Left lobe of liver (tissue), 2 donors: ENCODE measurements around the gene ROR1. TPM values are rescaled to one million over a fixed set of nuclear protein-coding genes. Genes with fewer than 3 reads are reported as not detected.
"Not testable (repeated sequence)": the region's sequence is repeated elsewhere in the genome, so short reads cannot be mapped to it uniquely, and the experiment has no call there.

Source experiments
- ATAC-seq: fragments of 200-7000 bp; cut with Tn5 transposase; one replicate; pipeline ENCODE4 v1.9.1; 2020; ENCODE audit warnings: mild to moderate bottlenecking, moderate library complexity
- DNase-seq: peaks from one replicate; pipeline ENCODE4 v3.0.0-alpha.2; 2020; ENCODE audit warnings: low spot score
- total RNA-seq: library from RNA; stranded (reverse); gene quantifications from one replicate; pipeline ENCODE4 v1.2.1, GENCODE V29; 2021
- donor health status: DM: no; HTN: no; CAD: no; lungs with moderate emphysema.
- donor health status: DM: no; HTN: yes; CAD: no.

Gene ROR1
- total RNA-seq, 1 donor from 2014 or later: 0.28 TPM

DNA sequence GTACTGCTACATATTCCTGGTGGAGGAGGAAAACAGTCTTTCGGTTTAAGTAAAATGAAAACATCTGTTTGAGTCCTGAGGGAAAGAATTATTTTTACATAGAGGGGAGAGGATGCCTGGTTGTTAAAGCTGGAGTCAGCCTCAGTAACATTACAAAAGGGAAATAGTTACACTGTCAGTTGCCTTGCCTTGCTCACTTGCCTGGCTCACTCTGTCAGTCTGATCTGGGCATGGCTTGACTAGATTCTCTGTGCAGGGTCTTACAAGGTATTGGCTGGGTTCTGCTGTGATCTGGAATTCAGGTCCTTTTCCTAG is 421.2 kb downstream of the ROR1 start:
- no peak for DNase-seq
- ATAC-seq: no peak

DNA sequence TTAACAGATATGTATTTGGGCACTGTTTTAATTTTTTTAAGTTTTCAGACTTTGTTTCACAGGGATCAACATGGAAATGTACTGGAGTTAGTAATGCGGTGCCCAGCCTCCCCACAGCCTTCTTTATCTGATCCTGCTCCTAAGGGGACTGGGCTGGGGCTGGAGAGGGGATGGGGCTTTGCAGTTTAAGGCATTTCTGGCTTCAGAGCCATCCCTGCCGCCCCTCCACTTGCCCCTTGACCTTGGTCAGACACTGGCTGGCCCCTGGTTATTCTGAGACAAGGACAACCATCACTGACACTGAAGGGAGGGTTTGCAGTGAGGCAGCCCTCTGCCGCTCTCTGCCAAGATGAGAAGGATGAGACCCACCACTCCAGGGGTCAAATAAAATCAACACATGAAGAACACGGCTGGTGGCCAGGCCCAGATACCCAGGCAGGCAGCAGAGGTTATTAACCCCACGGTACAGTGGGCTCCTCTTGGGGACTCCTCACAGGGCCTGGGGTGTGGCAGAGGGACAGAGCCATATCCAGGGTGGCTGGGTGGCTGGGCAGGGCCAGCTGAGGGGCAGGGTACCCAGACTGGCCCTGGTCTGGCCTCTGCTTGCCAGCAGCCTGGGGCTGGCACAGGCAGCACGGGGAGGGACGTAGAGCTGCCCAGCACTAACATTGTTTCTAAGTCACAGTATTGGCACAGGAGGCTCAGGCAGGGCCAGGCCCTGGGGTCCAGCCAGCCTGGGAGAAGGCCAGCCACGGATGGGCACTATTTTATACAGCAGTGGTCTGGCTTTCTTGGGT is 422.5 kb downstream of the ROR1 start:
- ATAC-seq: no peak
- no peak for DNase-seq

DNA sequence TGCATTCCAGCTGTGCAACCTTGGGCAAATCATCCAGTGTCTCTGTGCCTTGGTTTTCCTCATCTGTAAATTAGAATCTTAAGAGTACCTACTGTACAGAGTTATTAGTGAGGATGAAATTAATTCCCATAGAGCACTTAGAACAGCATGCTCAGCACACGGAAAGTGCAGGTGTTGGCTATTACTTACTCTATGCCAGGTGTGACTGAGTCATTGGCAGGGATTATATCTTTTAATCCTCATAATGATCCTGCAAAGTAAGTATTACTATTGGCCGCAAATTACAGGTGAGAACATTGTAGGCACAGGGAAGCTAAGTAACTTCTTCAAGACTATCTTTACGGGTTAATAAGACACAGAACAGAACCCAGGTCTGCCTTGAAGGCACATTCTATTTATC is 423.3 kb downstream of the ROR1 start:
- DNase-seq: no peak
- ATAC-seq: no peak

DNA sequence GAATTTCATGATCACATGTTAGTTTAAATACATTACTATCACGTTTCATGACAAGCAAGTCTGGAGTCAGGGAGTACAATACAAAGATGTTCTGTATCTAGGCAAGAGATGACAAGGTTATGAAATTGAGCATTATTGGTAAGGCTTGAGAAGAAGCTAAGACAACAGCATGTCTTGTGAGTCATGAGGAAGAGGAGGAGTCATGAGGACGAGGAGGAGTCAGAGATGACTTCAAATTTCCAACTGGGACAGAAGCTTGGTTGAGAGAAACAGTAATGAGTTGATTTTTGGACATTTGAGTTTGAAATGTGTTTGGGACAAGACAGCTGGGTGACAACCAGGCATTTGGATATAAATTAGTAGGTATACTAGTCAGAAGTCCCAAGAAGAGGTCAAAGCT is 425.3 kb downstream of the ROR1 start:
- no peak for ATAC-seq
- no peak for DNase-seq

DNA sequence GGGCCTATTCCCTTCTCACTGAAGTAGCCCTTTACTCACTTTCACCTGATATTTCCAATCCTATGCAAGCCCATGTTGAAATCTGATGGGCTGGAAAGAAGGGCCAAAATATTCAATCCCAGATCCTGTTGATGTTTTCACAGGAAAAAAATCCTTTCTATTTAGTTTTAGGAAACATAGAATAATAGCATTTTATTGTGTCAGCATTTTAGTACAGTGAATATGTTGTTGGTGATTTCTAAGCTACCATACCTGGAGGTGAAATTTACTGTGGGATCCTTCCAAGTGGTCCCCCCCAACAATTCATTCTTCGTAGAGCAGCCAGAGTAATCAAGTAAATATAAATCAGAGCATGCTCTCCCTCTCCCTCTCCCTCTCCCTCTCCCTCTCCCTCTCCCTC is 426.2 kb downstream of the ROR1 start:
- ATAC-seq: no peak
- no peak for DNase-seq

DNA sequence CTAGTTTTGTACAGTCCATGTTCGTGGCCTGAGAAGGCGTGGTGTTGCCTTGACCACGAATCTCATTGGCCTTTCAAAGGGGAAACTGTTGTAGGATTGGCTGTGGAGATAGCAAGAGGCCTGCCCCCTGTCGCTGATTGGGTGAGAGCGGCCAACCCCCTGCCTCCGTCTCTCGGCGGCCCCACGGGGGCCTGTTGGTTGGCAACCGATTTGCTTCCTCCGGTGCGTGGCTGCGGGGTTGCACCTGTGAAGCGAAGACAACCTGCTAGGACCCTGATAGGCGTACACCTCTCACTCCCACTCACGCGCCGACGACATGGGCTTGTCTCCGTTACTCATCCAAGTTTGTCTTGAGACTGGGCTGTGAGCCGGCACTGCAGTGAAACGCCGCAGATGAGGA is 429.6 kb downstream of the ROR1 start, which contains the start of gene UBE2U:
TSS of gene UBE2U (plus strand) at position 204 of the 400 bp plus-strand sequence. CDS start 428 bp downstream, outside the sequence.
- ATAC-seq: no peak

DNA sequence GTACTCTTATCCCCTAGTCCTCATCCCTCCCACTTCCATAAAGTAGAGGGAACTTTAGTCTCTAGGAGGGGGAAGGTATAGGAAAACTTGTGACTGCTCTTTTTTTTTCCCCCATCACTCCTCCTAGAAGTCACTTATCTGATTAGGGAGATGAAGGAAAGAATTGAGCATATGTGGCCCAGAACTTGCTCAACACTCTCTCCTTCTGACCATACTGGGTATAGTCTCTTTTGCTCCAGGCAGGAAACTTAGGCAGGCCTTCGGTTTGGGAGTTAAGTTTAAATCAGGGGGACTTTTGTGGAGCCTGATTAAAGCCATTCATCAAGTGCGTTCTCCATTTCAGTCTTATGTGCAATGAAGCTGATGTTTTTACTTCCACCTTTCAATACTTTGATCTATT is 435.4 kb downstream of the ROR1 start:
- ATAC-seq (no peak), DNase-seq (no peak)

More for the DNA sequence above, 429.6 kb downstream of the ROR1 start, which contains the start of gene UBE2U:
- no peak for DNase-seq

DNA sequence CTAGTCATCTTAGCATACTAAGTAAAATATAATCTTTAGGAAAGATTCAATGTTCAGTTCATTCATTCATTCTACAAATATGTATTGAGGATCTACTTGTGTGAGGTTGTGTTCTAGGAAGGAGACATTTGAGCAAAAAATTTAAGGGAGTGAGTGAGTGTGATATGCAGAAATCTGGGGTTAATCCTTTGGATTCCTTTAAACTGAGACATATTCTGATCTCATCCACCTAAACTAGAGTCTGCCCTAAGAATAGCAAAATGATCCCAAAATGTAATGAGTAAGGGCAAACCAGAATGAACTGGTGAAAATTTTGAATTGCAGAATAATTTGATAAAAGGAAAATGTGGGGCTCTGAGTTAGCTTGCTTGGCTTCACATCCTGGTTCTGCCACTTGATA is 438.2 kb downstream of the ROR1 start:
- no peak for ATAC-seq
- no peak for DNase-seq

DNA sequence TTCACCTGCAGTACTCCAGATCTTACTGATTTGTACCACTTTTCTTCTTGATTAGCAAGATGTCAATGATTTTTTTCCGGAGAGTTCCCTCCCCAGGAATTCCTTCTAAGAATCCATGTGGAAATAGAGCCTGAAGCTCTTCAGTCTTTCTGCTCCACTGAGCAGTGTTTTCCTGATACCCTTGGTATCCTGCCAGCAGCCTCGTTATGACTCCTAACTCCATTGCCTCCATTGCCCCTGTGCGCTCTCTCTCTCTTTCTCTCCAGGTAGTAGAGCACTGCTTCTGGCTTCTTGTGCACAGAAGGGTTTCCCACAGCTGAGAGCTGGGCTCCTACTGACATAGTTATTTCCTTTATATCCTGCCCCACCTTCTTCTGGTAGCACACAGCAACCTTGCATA is 441.8 kb downstream of the ROR1 start:
- DNase-seq: no peak

DNA sequence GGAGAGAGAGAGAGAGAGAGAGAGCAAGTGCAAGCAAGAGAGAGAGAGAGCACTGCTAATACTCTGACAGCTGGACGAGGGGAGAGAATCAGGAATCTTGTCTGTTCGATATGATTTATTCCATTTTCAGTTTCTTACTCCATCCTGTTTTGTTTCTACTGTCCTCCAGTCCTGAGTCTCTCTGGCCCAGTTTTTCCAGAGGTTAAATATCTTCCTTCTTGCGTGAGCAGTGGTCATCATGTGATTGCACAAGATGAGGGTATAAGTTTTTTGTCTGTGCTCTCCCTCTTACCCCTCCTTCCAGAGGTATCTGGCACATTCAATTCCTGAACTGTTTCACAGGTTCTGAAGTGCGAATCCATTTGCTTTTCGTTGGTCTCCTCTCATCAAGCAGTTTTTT is 446.4 kb downstream of the ROR1 start:
- no peak for ATAC-seq

More for the DNA sequence above, 441.8 kb downstream of the ROR1 start:
- no peak for ATAC-seq

DNA sequence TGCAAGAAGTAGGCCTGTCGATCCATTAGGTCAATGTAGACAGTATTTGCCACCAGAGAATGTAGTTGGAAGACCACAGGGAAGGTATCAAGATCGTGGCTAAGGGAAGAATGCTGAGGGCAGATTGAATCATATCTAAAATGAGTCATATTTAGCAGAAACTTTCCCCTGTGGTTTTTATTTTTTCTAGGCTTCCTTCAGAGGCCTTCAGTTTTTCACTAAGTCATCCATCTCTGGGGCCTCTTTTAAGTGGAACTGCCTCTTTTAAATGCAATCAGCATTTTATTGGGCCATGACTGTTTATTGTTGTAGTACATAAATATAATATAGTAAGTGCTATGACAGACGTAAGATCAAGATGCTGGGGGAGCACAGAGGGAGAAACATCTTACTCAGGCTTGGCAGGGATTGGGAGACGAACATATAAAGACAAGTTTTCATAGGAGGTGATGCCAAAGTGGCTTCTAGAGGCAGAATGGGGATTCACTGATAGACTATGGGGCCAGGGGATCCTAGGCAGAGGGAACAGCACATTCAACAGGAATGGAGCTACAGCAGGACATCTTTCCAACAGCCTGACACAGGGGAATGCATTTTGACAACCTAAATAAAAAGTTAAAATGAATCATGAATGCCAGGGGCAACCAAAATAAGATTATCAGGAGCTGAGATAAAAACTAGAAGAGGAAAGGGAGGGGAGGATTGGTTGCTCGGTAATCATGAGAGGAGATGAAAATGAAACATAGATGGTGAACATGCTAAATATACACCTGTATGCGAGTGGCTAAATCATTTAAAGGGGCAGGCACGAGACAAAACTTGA is 449.7 kb downstream of the ROR1 start:
- DNase-seq (no peak), ATAC-seq (no peak)

More for the DNA sequence above, 446.4 kb downstream of the ROR1 start:
- no peak for DNase-seq

DNA sequence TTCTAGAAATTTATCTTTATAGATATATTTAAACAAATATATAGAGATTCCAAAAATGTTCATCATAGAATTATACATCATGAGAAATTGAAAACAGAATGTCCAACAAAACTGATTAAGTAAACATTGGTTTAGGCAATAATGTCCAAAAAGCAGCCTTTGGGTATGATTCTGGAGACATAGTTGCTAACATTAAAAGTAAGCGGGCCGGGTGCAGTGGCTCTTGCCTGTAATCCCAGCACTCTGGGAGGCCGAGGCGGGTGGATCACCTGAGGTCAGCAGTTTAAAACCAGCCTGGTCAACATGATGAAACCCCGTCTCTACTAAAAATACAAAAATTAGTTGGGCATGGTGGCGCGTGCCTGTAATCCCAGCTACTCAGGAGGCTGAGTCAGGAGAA is 450.4 kb downstream of the ROR1 start:
- DNase-seq, ATAC-seq: not testable (repeated sequence)

DNA sequence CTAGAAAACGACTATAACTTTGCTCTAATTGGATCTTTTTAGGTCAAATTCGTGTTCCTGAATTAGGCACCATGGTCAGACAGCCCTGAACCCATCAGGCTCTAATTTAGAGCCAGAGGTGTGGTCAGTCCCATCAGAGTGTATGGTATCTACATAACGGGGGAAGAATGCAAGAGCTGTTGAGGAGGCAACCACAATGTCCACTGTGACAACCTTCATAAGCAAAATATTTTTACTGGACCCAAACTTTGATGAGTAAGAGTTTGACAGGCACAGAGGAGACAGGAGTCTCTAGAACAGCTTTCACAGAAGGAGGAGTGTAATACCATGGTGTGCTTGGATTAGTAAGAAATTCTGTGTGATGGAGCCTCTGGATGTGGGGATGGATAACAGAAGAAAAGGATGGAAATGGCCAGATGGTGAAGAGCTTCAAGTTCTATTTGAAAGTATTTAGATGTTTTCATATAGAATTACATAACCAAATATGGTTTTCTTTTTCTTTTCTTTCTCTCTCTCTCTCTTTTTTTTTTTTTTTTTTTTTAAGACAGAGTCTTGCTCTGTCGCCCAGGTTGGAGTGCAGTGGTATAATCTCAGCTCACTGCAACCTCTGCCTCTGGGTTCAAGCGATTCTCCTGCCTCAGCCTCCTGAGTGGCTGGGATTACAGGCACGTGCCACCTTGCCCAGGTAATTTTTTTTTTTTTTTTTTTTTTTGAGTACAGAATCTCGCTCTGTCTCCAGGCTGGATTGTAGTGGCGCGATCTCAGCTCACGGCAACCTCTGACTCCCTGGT is 454.5 kb downstream of the ROR1 start:
- DNase-seq (no peak), ATAC-seq (no peak)

DNA sequence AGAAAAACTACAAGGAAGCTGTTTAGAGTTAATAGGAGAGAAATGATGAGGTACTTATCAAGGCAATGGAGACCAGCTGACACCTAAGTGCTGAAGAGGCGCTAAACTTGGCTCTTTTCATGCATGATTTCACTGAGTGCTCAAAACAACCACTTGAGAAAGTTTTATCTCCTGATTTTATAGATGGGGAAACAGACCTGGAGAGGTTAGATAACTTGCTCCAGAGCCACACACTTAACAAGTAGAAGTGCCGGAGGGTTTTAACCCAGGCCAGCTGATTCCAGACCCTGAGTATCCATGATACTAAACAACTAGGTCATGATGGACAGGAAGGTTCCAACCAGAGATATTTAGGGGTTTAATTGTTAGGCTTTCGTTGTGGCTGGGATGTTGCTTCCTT is 455.5 kb downstream of the ROR1 start:
- ATAC-seq: no peak
- DNase-seq: no peak

Other genes with a start within 250 kb of the ROR1 start
- gene PGM1, start 180.6 kb upstream of the ROR1 start, total RNA-seq: 225 TPM